ENCODE measurements around the gene SMCR8.
A peak's percentile ranks its signal among the peaks of the same experiment; 100 is the strongest.

SMCR8 gene

GRCh38 chr17:18314731-18315561 lies at the start of gene SMCR8, which contains the start of gene TOP3A:
Gene SMCR8 (plus strand): TSS chr17:18315293. CDS start chr17:18315790, 497 bp downstream.
Gene TOP3A (minus strand): TSS chr17:18314994. CDS start chr17:18314778, 216 bp downstream.
- no peak for TF ChIP-seq EZH2 (IDR thresholded peaks at IDR 0.05; ENCODE audit: borderline replicate concordance, low read length)
- no peak for TF ChIP-seq CTCF (IDR thresholded peaks at IDR 0.05; ENCODE audit: low read length)
- H2AFZ ChIP-seq (ENCODE audit: low read length), result no peak within 1 kb of the TSS

GRCh38 chr17:18267366-18267765 lies 47.7 kb upstream of the SMCR8 start:
- H3F3A ChIP-seq (ENCODE audit: insufficient read depth, low read length), result no peaks in the 10 kb centered on the region
- no peak overlapping the region for H2AFZ ChIP-seq (ENCODE audit: low read length)
- H3K36me3 ChIP-seq (ENCODE audit: insufficient read depth, low read length), result peaks cover 4% of the 10 kb centered on the region; the same call in 1 of the 2 replicates
- H3K79me2 ChIP-seq (ENCODE audit: insufficient read depth, low read length), result no peaks in the 10 kb centered on the region
- H3K4me2 ChIP-seq (ENCODE audit: low read length), result no peak overlapping the region
- H3K9me2 ChIP-seq (ENCODE audit: low read depth, low read length), result no peaks in the 10 kb centered on the region
- no peaks in the 10 kb centered on the region for H3K4me1 ChIP-seq (ENCODE audit: insufficient read depth, low read length, severe bottlenecking)
- no peak for TF ChIP-seq EZH2 (IDR thresholded peaks at IDR 0.05; ENCODE audit: borderline replicate concordance, low read length)
- TF ChIP-seq CTCF (IDR thresholded peaks at IDR 0.05; ENCODE audit: low read length), result no peak
- H3K27ac ChIP-seq (ENCODE audit: low read depth, low read length, poor library complexity, severe bottlenecking), result no peak overlapping the region
- H3K9me3 ChIP-seq (ENCODE audit: low read length), result no peaks in the 10 kb centered on the region
- H3K9ac ChIP-seq (ENCODE audit: low read length), result no peak overlapping the region
- no peak overlapping the region for H3K4me3 ChIP-seq (ENCODE audit: low read depth, low read length, poor library complexity, severe bottlenecking)
- no peaks in the 10 kb centered on the region for H3K27me3 ChIP-seq (ENCODE audit: insufficient read depth, low read length)
- H4K20me1 ChIP-seq (ENCODE audit: insufficient read depth, low read length), result no peaks in the 10 kb centered on the region

More at GRCh38 chr17:18314731-18315561, at the start of gene SMCR8, which contains the start of gene TOP3A:
- peaks cover 66% of the 10 kb centered on the region for H3K4me1 ChIP-seq (ENCODE audit: insufficient read depth, low read length, severe bottlenecking)
- peaks cover 57% of the 10 kb centered on the region for H3K79me2 ChIP-seq (ENCODE audit: insufficient read depth, low read length)
- H3K27ac ChIP-seq (ENCODE audit: low read depth, low read length, poor library complexity, severe bottlenecking), result peak within 1 kb of the TSS; percentile 82
- peak within 1 kb of the TSS; percentile 75 for H3K4me3 ChIP-seq (ENCODE audit: low read depth, low read length, poor library complexity, severe bottlenecking)
- H3K36me3 ChIP-seq (ENCODE audit: insufficient read depth, low read length), result peaks cover 56% of the 10 kb centered on the region
- H3K9me2 ChIP-seq (ENCODE audit: low read depth, low read length), result no peaks in the 10 kb centered on the region
- H3K9me3 ChIP-seq (ENCODE audit: low read length), result no peaks in the 10 kb centered on the region
- H4K20me1 ChIP-seq (ENCODE audit: insufficient read depth, low read length), result no peaks in the 10 kb centered on the region
- H3K4me2 ChIP-seq (ENCODE audit: low read length), result peak within 1 kb of the TSS; percentile 100
- H3F3A ChIP-seq (ENCODE audit: insufficient read depth, low read length), result no peaks in the 10 kb centered on the region
- peak within 1 kb of the TSS; percentile 82 for H3K9ac ChIP-seq (ENCODE audit: low read length)
- no peaks in the 10 kb centered on the region for H3K27me3 ChIP-seq (ENCODE audit: insufficient read depth, low read length)

- H3F3A ChIP-seq (ENCODE audit: insufficient read depth, low read length), result no peaks in the 10 kb centered on the region
- H3K9me3 ChIP-seq (ENCODE audit: low read length), result no peaks in the 10 kb centered on the region
- H3K36me3 ChIP-seq (ENCODE audit: insufficient read depth, low read length), result peaks cover 11% of the 10 kb centered on the region; the same call in 1 of the 2 replicates
- no peak overlapping the region for H2AFZ ChIP-seq (ENCODE audit: low read length)
- no peaks in the 10 kb centered on the region for H3K4me1 ChIP-seq (ENCODE audit: insufficient read depth, low read length, severe bottlenecking)
- H3K9me2 ChIP-seq (ENCODE audit: low read depth, low read length), result no peaks in the 10 kb centered on the region
- no peaks in the 10 kb centered on the region for H3K79me2 ChIP-seq (ENCODE audit: insufficient read depth, low read length)
- H3K4me2 ChIP-seq (ENCODE audit: low read length), result no peak overlapping the region
- H3K27ac ChIP-seq (ENCODE audit: low read depth, low read length, poor library complexity, severe bottlenecking), result no peak overlapping the region
- no peak overlapping the region for H3K4me3 ChIP-seq (ENCODE audit: low read depth, low read length, poor library complexity, severe bottlenecking)
- H3K27me3 ChIP-seq (ENCODE audit: insufficient read depth, low read length), result no peaks in the 10 kb centered on the region
- no peaks in the 10 kb centered on the region for H4K20me1 ChIP-seq (ENCODE audit: insufficient read depth, low read length)
- TF ChIP-seq EZH2 (IDR thresholded peaks at IDR 0.05; ENCODE audit: borderline replicate concordance, low read length) (no peak), CTCF (IDR thresholded peaks at IDR 0.05; ENCODE audit: low read length) (no peak)
- no peak overlapping the region for H3K9ac ChIP-seq (ENCODE audit: low read length)
Measured at GRCh38 chr17:18267927-18268711, 47.0 kb upstream of the SMCR8 start.
